Measurements from ENCODE around the gene MEIS1. TPM values are rescaled to one million over a fixed set of nuclear protein-coding genes. Genes with fewer than 3 reads are reported as not detected.

The MEIS1 gene
- total RNA-seq, 3 donors from 2014 or later (not counting 1 experiment from before 2014, with no cell fraction given): 2.0 to 5.4 (median 3.6) TPM

- H3K9me3 ChIP-seq (ENCODE audit: control insufficient read depth, insufficient read depth, low read length): no peaks in the 10 kb centered on the region
- ATAC-seq: no peak
- no peaks in the 10 kb centered on the region for H3K36me3 ChIP-seq (ENCODE audit: control insufficient read depth, insufficient read depth, low read length)
- peaks cover 11% of the 10 kb centered on the region for H3K27me3 ChIP-seq (ENCODE audit: control insufficient read depth, insufficient read depth, low read length)
- no peak overlapping the region for H3K27ac Mint-ChIP-seq
- peaks cover 26% of the 10 kb centered on the region for H3K4me1 ChIP-seq (ENCODE audit: control insufficient read depth, insufficient read depth, low read length)
- H3K36me3 Mint-ChIP-seq: no peaks in the 10 kb centered on the region
- 72% methylated on average over 7 of the region's 9 CpGs for WGBS (ENCODE audit: insufficient coverage)
- H3K4me1 Mint-ChIP-seq: peaks cover 29 to 30% of the 10 kb centered on the region in 2 donors
- no peak for DNase-seq
- TF ChIP-seq, protein P1, sequence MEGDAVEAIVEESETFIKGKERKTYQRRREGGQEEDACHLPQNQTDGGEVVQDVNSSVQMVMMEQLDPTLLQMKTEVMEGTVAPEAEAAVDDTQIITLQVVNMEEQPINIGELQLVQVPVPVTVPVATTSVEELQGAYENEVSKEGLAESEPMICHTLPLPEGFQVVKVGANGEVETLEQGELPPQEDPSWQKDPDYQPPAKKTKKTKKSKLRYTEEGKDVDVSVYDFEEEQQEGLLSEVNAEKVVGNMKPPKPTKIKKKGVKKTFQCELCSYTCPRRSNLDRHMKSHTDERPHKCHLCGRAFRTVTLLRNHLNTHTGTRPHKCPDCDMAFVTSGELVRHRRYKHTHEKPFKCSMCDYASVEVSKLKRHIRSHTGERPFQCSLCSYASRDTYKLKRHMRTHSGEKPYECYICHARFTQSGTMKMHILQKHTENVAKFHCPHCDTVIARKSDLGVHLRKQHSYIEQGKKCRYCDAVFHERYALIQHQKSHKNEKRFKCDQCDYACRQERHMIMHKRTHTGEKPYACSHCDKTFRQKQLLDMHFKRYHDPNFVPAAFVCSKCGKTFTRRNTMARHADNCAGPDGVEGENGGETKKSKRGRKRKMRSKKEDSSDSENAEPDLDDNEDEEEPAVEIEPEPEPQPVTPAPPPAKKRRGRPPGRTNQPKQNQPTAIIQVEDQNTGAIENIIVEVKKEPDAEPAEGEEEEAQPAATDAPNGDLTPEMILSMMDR (IDR thresholded peaks at IDR 0.05): no peak
- H3K27ac ChIP-seq (ENCODE audit: low read length): no peak overlapping the region
- no peak overlapping the region for H3K4me3 ChIP-seq (ENCODE audit: low read length)
- H3K9me3 Mint-ChIP-seq: no peaks in the 10 kb centered on the region
- peaks cover 59 to 74% of the 10 kb centered on the region in 2 donors for H3K27me3 Mint-ChIP-seq (ENCODE audit: low read depth in 2 of 2)
- intact Hi-C loops (cut with micrococcal nuclease): loop anchor here (10.0 kb wide), 1 partner anchor 144 kb away; no protein-coding TSS in a partner anchor
- peak overlapping the region; percentile 13 for H3K4me3 Mint-ChIP-seq
These were observed 4.2 kb upstream of the MEIS1 start for GRCh38 chr2:66430505-66431273.

- H3K9me3 Mint-ChIP-seq: no peaks in the 10 kb centered on the region
- no peak overlapping the region for H3K4me3 Mint-ChIP-seq
These were observed 3.7 kb upstream of the MEIS1 start for GRCh38 chr2:66431274-66431642.

GRCh38 chr2:66431846-66432587 lies 2.9 kb upstream of the MEIS1 start:
- ATAC-seq: no peak
- Histone ChIP-seq H3K36me3 (ENCODE audit: control insufficient read depth, insufficient read depth, low read length) (no peaks in the 10 kb centered on the region), H3K27me3 (ENCODE audit: control insufficient read depth, insufficient read depth, low read length) (peaks cover 6% of the 10 kb centered on the region), H3K9me3 (ENCODE audit: control insufficient read depth, insufficient read depth, low read length) (no peaks in the 10 kb centered on the region), H3K4me1 (ENCODE audit: control insufficient read depth, insufficient read depth, low read length) (peaks cover 26% of the 10 kb centered on the region), H3K4me3 (ENCODE audit: low read length) (no peak overlapping the region), H3K27ac (ENCODE audit: low read length) (no peak overlapping the region)
- WGBS (ENCODE audit: insufficient coverage): 4% methylated on average over 33 of the region's 39 CpGs
- TF ChIP-seq, protein P1 (IDR thresholded peaks at IDR 0.05): no peak
- no peaks in the 10 kb centered on the region for H3K36me3 Mint-ChIP-seq
- peak overlapping the region; percentile 40 for H3K4me3 Mint-ChIP-seq
- peaks cover 60 to 78% of the 10 kb centered on the region in 2 donors for H3K27me3 Mint-ChIP-seq (ENCODE audit: low read depth in 2 of 2)
- H3K4me1 Mint-ChIP-seq: peaks cover 31 to 32% of the 10 kb centered on the region in 2 donors
- no peak overlapping the region for H3K27ac Mint-ChIP-seq
- intact Hi-C loops (cut with micrococcal nuclease): loop anchor here (10.0 kb wide), 1 partner anchor 143 kb away; no protein-coding TSS in a partner anchor
- no peaks in the 10 kb centered on the region for H3K9me3 Mint-ChIP-seq
- DNase-seq: no peak

More at GRCh38 chr2:66431274-66431642, 3.7 kb upstream of the MEIS1 start:
- H3K27ac ChIP-seq (ENCODE audit: low read length): no peak overlapping the region
- Mint-ChIP-seq H3K27me3 (ENCODE audit: low read depth in 2 of 2) (peaks cover 55 to 73% of the 10 kb centered on the region in 2 donors), H3K36me3 (no peaks in the 10 kb centered on the region), H3K27ac (no peak overlapping the region), H3K4me1 (peaks cover 31 to 32% of the 10 kb centered on the region in 2 donors)
- no peak for ATAC-seq
- intact Hi-C loops (cut with micrococcal nuclease): loop anchor here (10.0 kb wide), 1 partner anchor 144 kb away; no protein-coding TSS in a partner anchor
- peaks cover 6% of the 10 kb centered on the region for H3K27me3 ChIP-seq (ENCODE audit: control insufficient read depth, insufficient read depth, low read length)
- TF ChIP-seq, protein P1 (IDR thresholded peaks at IDR 0.05): no peak
- no peaks in the 10 kb centered on the region for H3K36me3 ChIP-seq (ENCODE audit: control insufficient read depth, insufficient read depth, low read length)
- H3K4me1 ChIP-seq (ENCODE audit: control insufficient read depth, insufficient read depth, low read length): peaks cover 26% of the 10 kb centered on the region
- no peak for DNase-seq
- H3K4me3 ChIP-seq (ENCODE audit: low read length): no peak overlapping the region
- no peaks in the 10 kb centered on the region for H3K9me3 ChIP-seq (ENCODE audit: control insufficient read depth, insufficient read depth, low read length)

Measured in natural killer cell (primary cell).